ENCODE measurements around the gene CCNY. TPM values are rescaled to one million over a fixed set of nuclear protein-coding genes. Genes with fewer than 3 reads are reported as not detected.

Gene CCNY
- total RNA-seq, 1 donor from 2014 or later: 41.3 TPM

Other genes starting within 250 kb of the CCNY start
- gene CUL2, start 246.2 kb upstream of the CCNY start, total RNA-seq: 24.9 and 33.8 TPM in 2 replicates
- 39.4 and 46.3 TPM in 2 replicates for gene CREM, start 209.7 kb upstream of the CCNY start, total RNA-seq

Measured in kidney epithelial cell (primary cell).